Esophagus (tissue), 2 donors: ENCODE measurements around the gene HYI. TPM values are rescaled to one million over a fixed set of nuclear protein-coding genes. Genes with fewer than 3 reads are reported as not detected.

ENCODE experiments used
- H3K27ac ChIP-seq, 2 donors: one replicate each; pipeline ENCODE4 v1.5.1; 2013; ENCODE audit warnings: low read depth in 2 of 2, mild to moderate bottlenecking in 2 of 2, inconsistent platforms in 1 of 2, low read length in 1 of 2, moderate library complexity in 1 of 2
- H3K27me3 ChIP-seq, 2 donors: one replicate each; pipeline ENCODE4 v1.6.1; 2013; ENCODE audit warnings: low read length in 2 of 2, control low read depth in 1 of 2, mild to moderate bottlenecking in 1 of 2; ENCODE audit not compliant: insufficient read depth in 2 of 2, control insufficient read depth in 1 of 2
- H3K36me3 ChIP-seq, 2 donors: one replicate each; pipeline ENCODE4 v1.6.1; 2013; ENCODE audit warnings: low read length in 1 of 2; ENCODE audit not compliant: control insufficient read depth in 2 of 2, insufficient read depth in 2 of 2
- H3K4me1 ChIP-seq, 2 donors: one replicate each; pipeline ENCODE4 v1.6.1; 2013; ENCODE audit warnings: low read length in 1 of 2; ENCODE audit not compliant: control insufficient read depth in 2 of 2, insufficient read depth in 2 of 2
- H3K4me3 ChIP-seq, 2 donors: one replicate each; pipeline ENCODE4 v1.5.1; 2013; ENCODE audit warnings: low read length in 2 of 2, mild to moderate bottlenecking in 2 of 2, low read depth in 1 of 2, moderate library complexity in 1 of 2
- H3K9me3 ChIP-seq, 2 donors: one replicate each; pipeline ENCODE4 v1.6.1; 2013; ENCODE audit warnings: mild to moderate bottlenecking in 2 of 2, low read depth in 1 of 2, low read length in 1 of 2, moderate library complexity in 1 of 2; ENCODE audit not compliant: control insufficient read depth in 2 of 2, insufficient read depth in 1 of 2
- WGBS, 2 donors: extraction: QIAGEN DNeasy Blood & Tissue Kit; methylation state at CpG; one replicate each; pipeline ENCODE4 v1.1.7; 2013; 5-methylcytosine and 5-hydroxymethylcytosine counted together
- polyA plus RNA-seq, 2 donors: library from polyadenylated mRNA; stranded (reverse); fragments of 200-250 nt; gene quantifications; one replicate each; pipeline ENCODE4 v1.2.3, GENCODE V29; 2013
- donor health status: healthy with polysubstance abuse.
- donor health status: Bipolar disorder and iron deficiency.

Gene HYI
- polyA plus RNA-seq, 2 donors, result 22.8 to 27.4 TPM

GRCh38 chr1:43432907-43433306, 20.8 kb downstream of the HYI start:
- Histone ChIP-seq H3K27me3 (no peaks in the 10 kb centered on the region), H3K27ac (no peak overlapping the region), H3K9me3 (no peaks in the 10 kb centered on the region), H3K36me3 (peaks cover 41 to 60% of the 10 kb centered on the region in 2 donors), H3K4me3 (no peak overlapping the region), H3K4me1 (no peaks in the 10 kb centered on the region)
- WGBS, 2 donors, result 92 to 98% methylated on average over 5 of the region's 5 CpGs

- peaks cover 37 to 63% of the 10 kb centered on the region in 2 donors for H3K36me3 ChIP-seq
- no peaks in the 10 kb centered on the region for H3K9me3 ChIP-seq
- H3K4me1 ChIP-seq, result no peaks in the 10 kb centered on the region
- 95 to 99% methylated on average over 9 of the region's 9 CpGs for WGBS, 2 donors
- H3K27ac ChIP-seq, result no peak overlapping the region
- H3K27me3 ChIP-seq, result no peaks in the 10 kb centered on the region
- no peak overlapping the region for H3K4me3 ChIP-seq
Observed at GRCh38 chr1:43432171-43432860, 21.4 kb downstream of the HYI start.

- Histone ChIP-seq H3K4me3 (no peak overlapping the region), H3K4me1 (no peaks in the 10 kb centered on the region), H3K9me3 (no peaks in the 10 kb centered on the region), H3K36me3 (peaks cover 41 to 67% of the 10 kb centered on the region in 2 donors), H3K27ac (no peak overlapping the region), H3K27me3 (no peaks in the 10 kb centered on the region)
- WGBS, 2 donors, result 96% methylated on average over 9 of the region's 9 CpGs
Observed at GRCh38 chr1:43431676-43432075, 22.1 kb downstream of the HYI start.

- H3K27ac ChIP-seq, result no peak overlapping the region
- H3K27me3 ChIP-seq, result no peaks in the 10 kb centered on the region
- no peaks in the 10 kb centered on the region for H3K4me1 ChIP-seq
- H3K36me3 ChIP-seq, result peaks cover 49 to 75% of the 10 kb centered on the region in 2 donors
- WGBS, 2 donors, result 92 to 95% methylated on average over 5 of the region's 5 CpGs
- H3K9me3 ChIP-seq, result no peaks in the 10 kb centered on the region
- H3K4me3 ChIP-seq, result no peak overlapping the region
Observed at GRCh38 chr1:43430831-43431230, 22.9 kb downstream of the HYI start.

- no peak overlapping the region for H3K27ac ChIP-seq
- peaks cover 2 to 4% of the 10 kb centered on the region in 2 donors for H3K9me3 ChIP-seq
- H3K36me3 ChIP-seq, result peaks cover 53 to 86% of the 10 kb centered on the region in 2 donors
- no peak overlapping the region for H3K4me3 ChIP-seq
- 86 to 90% methylated on average over 9 of the region's 9 CpGs for WGBS, 2 donors
- H3K4me1 ChIP-seq, result no peaks in the 10 kb centered on the region
- H3K27me3 ChIP-seq, result no peaks in the 10 kb centered on the region
Observed at GRCh38 chr1:43427941-43428340, 25.8 kb downstream of the HYI start.

GRCh38 chr1:43427524-43427923, 26.2 kb downstream of the HYI start:
- peaks cover 51 to 86% of the 10 kb centered on the region in 2 donors for H3K36me3 ChIP-seq
- H3K27me3 ChIP-seq, result no peaks in the 10 kb centered on the region
- peaks cover 2 to 4% of the 10 kb centered on the region in 2 donors for H3K9me3 ChIP-seq
- H3K27ac ChIP-seq, result no peak overlapping the region
- H3K4me3 ChIP-seq, result no peak overlapping the region
- WGBS, 2 donors, result 80 to 85% methylated on average over 14 of the region's 14 CpGs
- no peaks in the 10 kb centered on the region for H3K4me1 ChIP-seq

GRCh38 chr1:43426221-43426620, 27.5 kb downstream of the HYI start:
- H3K4me1 ChIP-seq, result no peaks in the 10 kb centered on the region
- H3K9me3 ChIP-seq, result peaks cover 2 to 4% of the 10 kb centered on the region in 2 donors
- peaks cover 50 to 86% of the 10 kb centered on the region in 2 donors for H3K36me3 ChIP-seq
- no peak overlapping the region for H3K4me3 ChIP-seq
- no peaks in the 10 kb centered on the region for H3K27me3 ChIP-seq
- 90 to 94% methylated on average over 11 of the region's 11 CpGs for WGBS, 2 donors
- no peak overlapping the region for H3K27ac ChIP-seq

- H3K9me3 ChIP-seq, result peaks cover 2 to 4% of the 10 kb centered on the region in 2 donors
- H3K4me1 ChIP-seq, result no peaks in the 10 kb centered on the region
- 84% methylated on average over 4 of the region's 4 CpGs for WGBS, 2 donors
- no peak overlapping the region for H3K27ac ChIP-seq
- no peak overlapping the region for H3K4me3 ChIP-seq
- H3K36me3 ChIP-seq, result peaks cover 48 to 86% of the 10 kb centered on the region in 2 donors
- H3K27me3 ChIP-seq, result no peaks in the 10 kb centered on the region
Observed at GRCh38 chr1:43425045-43425444, 28.7 kb downstream of the HYI start.

- Histone ChIP-seq H3K27ac (peak overlapping the region in 1 of 2 donors; percentile 84), H3K36me3 (peaks cover 53 to 87% of the 10 kb centered on the region in 2 donors), H3K4me3 (no peak overlapping the region), H3K9me3 (peaks cover 2 to 4% of the 10 kb centered on the region in 2 donors), H3K27me3 (no peaks in the 10 kb centered on the region), H3K4me1 (no peaks in the 10 kb centered on the region)
- 87 to 88% methylated on average over 22 to 23 of the region's 23 CpGs for WGBS, 2 donors
Observed at GRCh38 chr1:43423672-43424550, 29.8 kb downstream of the HYI start.
